Neuronal stem cell (in vitro differentiated cells): ENCODE measurements around the gene NPAS2.

Experiments
- DNase-seq: peaks from one replicate; pipeline ENCODE4 v3.0.0-alpha.2; 2013; ENCODE audit warnings: low spot score
- H2AFZ ChIP-seq: one replicate; pipeline ENCODE4 v1.6.1; 2013; ENCODE audit warnings: mild to moderate bottlenecking, low read length, inconsistent platforms
- H2AK5ac ChIP-seq: 2 replicates; pipeline ENCODE4 v1.6.1; 2013; ENCODE audit warnings: low read depth, mild to moderate bottlenecking, inconsistent platforms, low read length, moderate library complexity, mixed read lengths
- H2BK120ac ChIP-seq: 2 replicates; pipeline ENCODE4 v1.6.1; 2013; ENCODE audit warnings: low read depth, mild to moderate bottlenecking, inconsistent platforms, low read length, moderate library complexity, mixed read lengths
- H2BK12ac ChIP-seq: one replicate; pipeline ENCODE4 v1.6.1; 2013; ENCODE audit warnings: low read length, inconsistent platforms
- H2BK15ac ChIP-seq: 2 replicates; pipeline ENCODE4 v1.6.1; 2013; ENCODE audit warnings: mild to moderate bottlenecking, low read length, inconsistent platforms, mixed read lengths
- H2BK5ac ChIP-seq: one replicate; pipeline ENCODE4 v1.6.1; 2013; ENCODE audit warnings: inconsistent platforms, mild to moderate bottlenecking, low read length, moderate library complexity
- H3K14ac ChIP-seq: one replicate; pipeline ENCODE4 v1.6.1; 2013; ENCODE audit warnings: low read length, inconsistent platforms
- H3K18ac ChIP-seq: 2 replicates; pipeline ENCODE4 v1.6.1; 2013; ENCODE audit warnings: low read length, inconsistent platforms
- H3K23ac ChIP-seq: 2 replicates; pipeline ENCODE4 v1.6.1; 2013; ENCODE audit warnings: low read depth, mild to moderate bottlenecking, mixed read lengths, low read length, inconsistent platforms; ENCODE audit not compliant: poor library complexity
- H3K27ac ChIP-seq: replicated peaks from 3 replicates; pipeline ENCODE4 v1.5.1; 2013; ENCODE audit warnings: low read length, inconsistent platforms
- H3K27me3 ChIP-seq, 3 experiments: 2 replicates each; pipeline ENCODE4 v1.6.1; 2013; ENCODE audit warnings: low read length in 3 of 3, mild to moderate bottlenecking in 2 of 3, inconsistent platforms in 1 of 3, low read depth in 1 of 3, mixed read lengths in 1 of 3, moderate library complexity in 1 of 3; ENCODE audit not compliant: control insufficient read depth in 3 of 3, insufficient read depth in 3 of 3
- H3K36me3 ChIP-seq, 2 donors: replicated peaks in 1 of 2; 2 replicates each; pipeline ENCODE4 v1.6.1; 2013; ENCODE audit warnings: low read length in 2 of 2; ENCODE audit not compliant: control insufficient read depth in 2 of 2, insufficient read depth in 2 of 2
- H3K4ac ChIP-seq: 2 replicates; pipeline ENCODE4 v1.6.1; 2013; ENCODE audit warnings: inconsistent platforms, mild to moderate bottlenecking, low read length, moderate library complexity
- H3K4me1 ChIP-seq, 2 donors: 1 replicate in 1 of 2; 2 replicates in 1 of 2; pipeline ENCODE4 v1.6.1; 2013; ENCODE audit warnings: low read length in 2 of 2, low read depth in 1 of 2; ENCODE audit not compliant: control insufficient read depth in 2 of 2, insufficient read depth in 1 of 2
- H3K4me2 ChIP-seq: one replicate; pipeline ENCODE4 v1.6.1; 2013; ENCODE audit warnings: mild to moderate bottlenecking, low read length, inconsistent platforms; ENCODE audit not compliant: insufficient read depth, poor library complexity, severe bottlenecking
- H3K4me3 ChIP-seq, 2 donors: 2 replicates each; pipeline ENCODE4 v1.5.1; 2013; ENCODE audit warnings: low read length in 2 of 2, mild to moderate bottlenecking in 2 of 2, inconsistent platforms in 1 of 2, moderate library complexity in 1 of 2
- H3K79me1 ChIP-seq: one replicate; pipeline ENCODE4 v1.6.1; 2013; ENCODE audit warnings: low read depth, mild to moderate bottlenecking, inconsistent platforms, low read length, moderate library complexity
- H3K9ac ChIP-seq: one replicate; pipeline ENCODE4 v1.6.1; 2013; ENCODE audit warnings: mild to moderate bottlenecking, low read depth, low read length, inconsistent platforms; ENCODE audit not compliant: poor library complexity
- H3K9me3 ChIP-seq, 2 donors: replicated peaks in 1 of 2; 2 replicates each; pipeline versions ENCODE3 to v1.6.1; 2013; ENCODE audit warnings: low read length in 2 of 2, mild to moderate bottlenecking in 2 of 2, inconsistent platforms in 1 of 2, low read depth in 1 of 2, mixed read lengths in 1 of 2, moderate library complexity in 1 of 2; ENCODE audit not compliant: control insufficient read depth in 2 of 2, insufficient read depth in 1 of 2
- H4K8ac ChIP-seq: one replicate; pipeline ENCODE4 v1.6.1; 2013; ENCODE audit warnings: low read depth, mild to moderate bottlenecking, inconsistent platforms, low read length, moderate library complexity
- H4K91ac ChIP-seq: one replicate; pipeline ENCODE4 v1.6.1; 2013; ENCODE audit warnings: low read length, low read depth, mild to moderate bottlenecking, inconsistent platforms; ENCODE audit not compliant: poor library complexity
- WGBS, 2 donors: extraction: QIAGEN DNeasy Blood & Tissue Kit; methylation state at CpG; one replicate each; pipeline ENCODE4 v1.1.7; 2013; ENCODE audit warnings: missing lambda C conversion rate in 2 of 2, mixed read lengths in 1 of 2; ENCODE audit not compliant: insufficient read length in 2 of 2, insufficient replicate concordance in 1 of 2; ENCODE audit errors: extremely low coverage in 2 of 2; 5-methylcytosine and 5-hydroxymethylcytosine counted together

The NPAS2 gene

DNA sequence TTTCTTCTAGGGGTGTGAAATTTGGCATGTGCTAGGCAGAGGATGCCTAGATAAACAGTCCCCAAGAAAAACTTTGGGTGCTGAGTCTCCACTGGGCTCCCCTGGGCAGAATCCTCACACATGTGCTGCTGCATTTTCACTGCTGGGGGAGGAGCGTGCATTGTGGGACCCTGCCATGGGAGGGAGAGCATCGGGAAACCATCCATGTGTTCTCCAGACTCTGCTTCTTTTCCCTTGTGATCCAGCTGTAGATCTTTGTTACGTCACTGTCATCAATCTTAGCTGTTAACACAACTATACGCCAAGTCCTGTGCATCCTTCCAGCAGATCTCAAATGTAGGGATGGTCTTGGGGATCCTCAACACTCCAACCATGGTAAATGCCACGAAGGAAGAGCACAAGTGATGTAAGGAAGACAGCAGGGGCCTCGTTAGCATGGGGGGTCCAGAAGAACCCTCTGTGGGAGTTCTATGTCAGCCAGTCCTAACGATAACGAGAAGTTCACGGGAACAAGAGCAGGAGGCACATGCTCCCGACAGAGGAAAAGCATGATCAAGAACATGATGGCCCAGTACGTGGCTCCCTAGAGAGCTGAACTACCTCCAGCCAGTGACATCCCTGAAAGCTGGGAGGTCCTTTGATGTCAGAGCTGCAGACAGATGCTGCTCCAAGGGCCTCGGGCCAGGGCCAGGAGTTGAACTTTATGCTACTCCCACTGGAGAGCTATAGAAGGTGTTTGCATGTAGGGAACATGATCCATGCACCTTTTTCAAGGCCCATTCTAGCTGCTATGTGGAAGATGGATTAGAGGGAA lies 41.1 kb upstream of the NPAS2 start:
- Histone ChIP-seq H2BK120ac (no peak overlapping the region), H3K36me3 (no peaks in the 10 kb centered on the region), H3K18ac (no peak overlapping the region), H3K23ac (no peak overlapping the region), H3K79me1 (no peaks in the 10 kb centered on the region), H3K4me2 (no peak overlapping the region), H2AK5ac (no peak overlapping the region), H3K4me3 (no peak overlapping the region), H3K4ac (no peak overlapping the region), H3K27ac (no peak overlapping the region), H4K91ac (no peak overlapping the region), H2BK5ac (no peak overlapping the region), H3K27me3 (peaks cover 0 to 6% (median 0%) of the 10 kb centered on the region in 3 experiments), H3K9me3 (no peaks in the 10 kb centered on the region), H3K9ac (no peak overlapping the region), H3K14ac (no peak overlapping the region), H4K8ac (no peak overlapping the region), H2BK15ac (no peak overlapping the region), H2AFZ (no peak overlapping the region), H3K4me1 (peaks cover 0 to 10% of the 10 kb centered on the region in 2 donors), H2BK12ac (no peak overlapping the region)
- no peak for DNase-seq
- no CpG with 5 or more reads among the region's 12 CpGs for WGBS, 2 donors

DNA sequence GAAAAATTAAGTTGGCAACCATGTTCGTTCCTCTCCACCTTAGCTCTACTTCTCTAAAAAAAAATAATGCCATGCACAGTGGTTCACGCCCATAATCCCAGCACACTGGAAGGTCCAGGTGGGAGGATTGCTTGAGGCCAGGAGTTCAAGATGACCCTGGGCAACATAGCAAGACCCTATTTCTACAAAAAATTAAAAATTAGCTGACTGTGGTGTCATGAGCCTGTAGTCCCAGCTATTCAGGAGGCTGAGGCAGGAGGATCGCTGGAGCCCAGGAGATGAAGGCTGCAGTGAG lies 40.1 kb upstream of the NPAS2 start:
- Histone ChIP-seq H3K4ac (no peak overlapping the region), H4K8ac (no peak overlapping the region), H3K14ac (no peak overlapping the region), H2BK120ac (no peak overlapping the region), H3K4me1 (peaks cover 0 to 10% of the 10 kb centered on the region in 2 donors), H3K4me3 (no peak overlapping the region), H3K79me1 (no peaks in the 10 kb centered on the region), H3K27me3 (peaks cover 0 to 6% (median 0%) of the 10 kb centered on the region in 3 experiments), H3K9me3 (no peaks in the 10 kb centered on the region), H2AK5ac (no peak overlapping the region), H2BK15ac (no peak overlapping the region), H2BK5ac (no peak overlapping the region), H3K23ac (no peak overlapping the region), H3K18ac (no peak overlapping the region), H2BK12ac (no peak overlapping the region), H3K4me2 (no peak overlapping the region), H2AFZ (no peak overlapping the region), H3K9ac (no peak overlapping the region), H3K36me3 (no peaks in the 10 kb centered on the region), H4K91ac (no peak overlapping the region), H3K27ac (no peak overlapping the region)
- no CpG with 5 or more reads among the region's 3 CpGs for WGBS, 2 donors
- no peak for DNase-seq

DNA sequence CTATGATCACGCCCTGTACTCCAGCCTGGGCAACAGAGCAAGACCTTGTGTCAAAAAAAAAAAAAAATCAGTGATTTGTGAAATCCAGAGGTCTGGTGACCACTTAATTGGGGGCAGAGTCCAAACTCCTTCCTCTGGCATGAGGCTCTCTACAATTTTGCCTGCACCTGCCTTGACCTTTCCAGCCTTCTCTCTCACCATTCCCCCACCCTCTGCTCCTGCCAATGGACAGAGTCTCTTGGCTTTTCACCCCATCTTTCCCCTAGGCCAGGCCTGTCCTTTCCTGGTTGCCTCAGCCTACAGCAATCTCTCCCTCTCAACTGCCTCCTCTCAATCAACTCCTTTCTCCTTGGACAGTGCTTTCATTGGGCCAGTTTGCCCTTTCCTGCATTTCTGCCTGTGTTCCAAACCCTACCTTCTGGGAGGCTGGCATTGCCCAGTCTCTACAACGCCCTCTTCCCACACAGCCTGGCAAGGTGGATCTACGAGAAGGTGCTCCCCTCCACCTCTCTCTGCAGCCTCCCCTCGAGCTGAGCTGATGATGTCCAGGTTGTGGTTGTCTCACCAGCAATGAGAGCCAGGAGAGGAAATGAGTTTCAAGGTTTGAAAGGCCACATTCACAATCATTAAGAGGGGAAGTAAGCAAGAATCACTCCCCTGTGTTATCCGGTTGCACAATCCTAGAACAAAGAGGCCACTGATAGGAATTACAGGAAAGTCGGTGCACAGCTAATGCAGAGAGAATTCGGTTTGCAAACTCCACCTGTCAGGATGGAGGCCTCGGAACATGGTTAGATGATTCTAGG lies 39.5 kb upstream of the NPAS2 start:
- no peak overlapping the region for H2AFZ ChIP-seq
- no peak overlapping the region for H4K8ac ChIP-seq
- no peak for DNase-seq
- no peak overlapping the region for H3K4me3 ChIP-seq
- no peaks in the 10 kb centered on the region for H3K79me1 ChIP-seq
- no peak overlapping the region for H3K23ac ChIP-seq
- no peaks in the 10 kb centered on the region for H3K9me3 ChIP-seq
- no peak overlapping the region for H3K4me2 ChIP-seq
- peaks cover 0 to 10% of the 10 kb centered on the region in 2 donors for H3K4me1 ChIP-seq
- H3K27ac ChIP-seq, result no peak overlapping the region
- no peak overlapping the region for H2BK120ac ChIP-seq
- H3K14ac ChIP-seq, result no peak overlapping the region
- no peaks in the 10 kb centered on the region for H3K36me3 ChIP-seq
- H2BK5ac ChIP-seq, result no peak overlapping the region
- H3K4ac ChIP-seq, result no peak overlapping the region
- peak overlapping the region; percentile 41 for H3K18ac ChIP-seq
- no peak overlapping the region for H4K91ac ChIP-seq
- H3K9ac ChIP-seq, result no peak overlapping the region
- no peak overlapping the region for H2AK5ac ChIP-seq
- peaks cover 0 to 6% (median 0%) of the 10 kb centered on the region in 3 experiments for H3K27me3 ChIP-seq
- H2BK15ac ChIP-seq, result no peak overlapping the region
- no peak overlapping the region for H2BK12ac ChIP-seq
- WGBS, 2 donors, result no CpG with 5 or more reads among the region's 8 CpGs

DNA sequence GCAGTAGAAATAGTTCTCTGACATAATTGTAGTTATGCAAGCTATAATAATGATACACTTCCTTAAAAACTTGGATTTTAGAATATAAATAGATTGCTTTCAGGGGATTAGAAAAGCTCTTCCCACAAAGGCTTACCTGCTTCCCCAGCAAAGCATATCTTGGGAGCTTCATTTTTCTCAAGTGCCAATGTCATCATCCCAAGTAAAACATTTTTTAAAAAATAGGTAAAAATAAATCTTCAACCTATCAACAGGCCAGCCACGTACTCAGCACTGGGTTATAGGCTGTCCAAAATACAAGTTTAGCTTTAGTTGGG lies 39.0 kb upstream of the NPAS2 start:
- H3K4me3 ChIP-seq, result no peak overlapping the region
- no peak overlapping the region for H2AK5ac ChIP-seq
- H2BK120ac ChIP-seq, result no peak overlapping the region
- H3K4me2 ChIP-seq, result no peak overlapping the region
- no peak overlapping the region for H3K9ac ChIP-seq
- H4K8ac ChIP-seq, result no peak overlapping the region
- no peak overlapping the region for H2AFZ ChIP-seq
- no CpG with 5 or more reads among the region's 1 CpG for WGBS, 2 donors
- no peak overlapping the region for H3K14ac ChIP-seq
- H2BK12ac ChIP-seq, result no peak overlapping the region
- H3K36me3 ChIP-seq, result no peaks in the 10 kb centered on the region
- H4K91ac ChIP-seq, result no peak overlapping the region
- H3K18ac ChIP-seq, result no peak overlapping the region
- DNase-seq, result no peak
- peaks cover 0 to 6% (median 0%) of the 10 kb centered on the region in 3 experiments for H3K27me3 ChIP-seq
- no peak overlapping the region for H3K4ac ChIP-seq
- no peak overlapping the region for H2BK5ac ChIP-seq
- H2BK15ac ChIP-seq, result no peak overlapping the region
- H3K4me1 ChIP-seq, result peaks cover 0 to 10% of the 10 kb centered on the region in 2 donors
- no peak overlapping the region for H3K23ac ChIP-seq
- H3K79me1 ChIP-seq, result no peaks in the 10 kb centered on the region
- no peaks in the 10 kb centered on the region for H3K9me3 ChIP-seq
- no peak overlapping the region for H3K27ac ChIP-seq
